Activated CD4-positive, alpha-beta T cell treated with anti-CD3 and anti-CD28 coated beads, Interleukin-2, amount 50 U/mL, for 24 hours (primary cell): ENCODE data around the gene ATP23.

Experiments
- DNase-seq, 2 donors: peaks; one replicate each; pipeline ENCODE4 v3.0.0-alpha.2; 2020; ENCODE audit warnings: low read depth in 1 of 2, low spot score in 1 of 2

ATP23 gene

DNA sequence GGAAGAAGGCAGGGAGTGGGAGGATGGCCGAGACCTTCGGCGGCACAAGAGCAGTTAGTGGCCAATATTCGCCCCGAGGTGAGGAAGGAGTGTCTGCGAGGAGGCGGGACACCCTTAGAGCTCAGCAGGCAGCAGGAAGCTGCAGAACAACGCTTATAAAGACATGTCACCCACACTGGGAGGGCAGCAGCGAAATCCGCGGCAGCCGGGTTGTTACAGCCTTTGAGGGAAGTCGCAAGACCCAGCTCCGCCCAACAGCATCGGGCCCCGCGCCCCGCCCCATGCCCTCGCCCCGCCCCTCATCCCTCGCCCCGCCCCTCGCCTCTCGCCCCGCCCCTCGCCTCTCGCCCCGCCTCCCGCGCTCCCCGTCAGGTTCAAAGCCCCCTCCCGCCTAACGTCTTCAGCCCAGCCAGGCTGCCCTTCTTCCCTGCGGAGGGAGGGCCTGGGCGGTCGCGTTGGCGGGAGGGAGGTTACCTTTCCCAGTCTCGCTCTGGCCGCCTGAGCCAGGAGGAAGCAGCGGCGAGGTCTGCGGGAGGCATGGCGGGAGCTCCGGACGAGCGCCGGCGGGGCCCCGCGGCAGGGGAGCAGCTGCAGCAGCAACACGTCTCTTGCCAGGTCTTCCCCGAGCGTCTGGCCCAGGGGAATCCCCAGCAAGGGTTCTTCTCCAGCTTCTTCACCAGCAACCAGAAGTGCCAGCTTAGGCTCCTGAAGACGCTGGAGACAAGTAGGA lies at the start of gene ATP23:
TSS of gene ATP23 (plus strand) at position 403 of the 730 bp plus-strand sequence. CDS start at position 538, 135 bp downstream.
- peak; percentile 79 to 82 for DNase-seq

DNA sequence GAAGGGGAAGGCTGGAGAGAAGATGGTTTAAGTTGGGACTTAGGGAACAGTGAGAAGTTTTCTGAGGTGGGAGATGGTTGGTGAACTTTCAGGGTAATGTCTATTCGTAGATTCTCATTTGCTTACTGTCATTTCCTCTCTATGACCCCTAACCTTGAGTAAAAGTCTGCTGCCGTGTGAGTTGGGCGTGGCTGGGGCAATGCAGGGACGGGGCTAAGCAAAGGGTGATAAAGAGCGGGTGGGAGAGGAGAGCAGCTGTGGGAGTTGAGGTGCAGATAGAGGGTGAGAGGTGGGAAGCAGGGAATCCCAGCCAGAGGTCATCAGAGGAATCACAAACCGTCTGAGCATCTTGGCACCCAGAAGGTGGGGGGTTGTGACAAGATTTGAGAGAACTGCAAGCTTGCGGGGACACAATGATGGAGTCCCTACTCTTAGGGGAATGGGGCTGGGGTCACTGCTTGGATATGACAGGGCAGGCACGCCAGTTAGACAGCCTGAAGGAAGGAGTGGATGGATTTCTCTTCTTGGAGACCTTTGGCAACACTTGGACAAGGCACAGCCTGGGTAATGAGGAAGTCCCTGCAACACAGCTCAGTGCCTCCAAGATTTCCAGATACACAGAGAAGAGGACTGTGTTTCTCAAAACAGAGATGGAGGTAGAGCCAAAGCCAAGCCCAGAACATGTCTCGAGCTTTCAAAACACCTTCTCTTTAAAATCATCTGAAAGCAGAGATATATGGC lies 49.0 kb upstream of the ATP23 start:
- no peak for DNase-seq

- DNase-seq = no peak
These were observed 47.7 kb upstream of the ATP23 start for GRCh38 chr12:57893431-57894353.

DNA sequence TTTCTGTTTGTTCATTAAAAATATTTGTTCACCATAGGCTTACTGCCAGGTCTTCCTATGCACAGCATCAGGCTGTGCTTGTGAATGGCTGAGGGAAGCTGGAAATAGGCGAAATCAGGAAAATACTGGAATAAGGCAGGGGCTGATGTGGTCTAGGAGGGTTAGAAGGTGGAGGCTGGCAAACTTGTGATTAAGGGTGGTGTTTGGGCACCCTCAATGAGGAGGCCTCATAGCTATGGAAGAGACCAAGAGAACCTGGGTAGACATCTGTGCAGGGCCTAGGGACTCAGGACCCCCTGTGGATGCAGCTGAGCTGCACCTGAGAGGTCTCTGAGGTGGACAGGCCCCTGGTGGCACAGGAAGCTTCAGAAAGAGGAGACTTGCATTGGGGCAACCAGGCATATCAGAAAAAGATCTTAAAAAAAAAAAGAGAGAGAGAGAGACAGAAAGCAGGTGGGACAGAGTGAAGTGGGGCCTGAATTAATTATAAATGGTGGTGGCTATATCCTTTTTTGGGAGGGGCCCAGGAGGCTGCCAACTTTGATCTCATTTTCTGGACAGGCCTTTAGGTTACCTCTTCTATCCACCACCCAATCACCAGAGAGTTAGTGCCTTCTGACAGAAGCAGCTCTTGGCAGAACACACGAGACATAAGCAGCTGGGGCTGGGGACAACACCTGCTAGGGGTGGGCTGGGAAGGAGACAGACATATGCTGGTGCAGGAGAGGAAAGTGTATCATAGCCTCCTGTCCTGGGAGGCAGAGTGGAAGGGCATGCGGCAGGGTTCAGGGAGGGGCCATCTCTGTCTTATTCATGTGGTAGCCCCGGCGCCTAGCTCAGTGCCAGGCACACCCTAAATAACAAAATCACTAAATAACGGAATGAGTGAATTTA lies 46.7 kb upstream of the ATP23 start:
- no peak for DNase-seq

DNA sequence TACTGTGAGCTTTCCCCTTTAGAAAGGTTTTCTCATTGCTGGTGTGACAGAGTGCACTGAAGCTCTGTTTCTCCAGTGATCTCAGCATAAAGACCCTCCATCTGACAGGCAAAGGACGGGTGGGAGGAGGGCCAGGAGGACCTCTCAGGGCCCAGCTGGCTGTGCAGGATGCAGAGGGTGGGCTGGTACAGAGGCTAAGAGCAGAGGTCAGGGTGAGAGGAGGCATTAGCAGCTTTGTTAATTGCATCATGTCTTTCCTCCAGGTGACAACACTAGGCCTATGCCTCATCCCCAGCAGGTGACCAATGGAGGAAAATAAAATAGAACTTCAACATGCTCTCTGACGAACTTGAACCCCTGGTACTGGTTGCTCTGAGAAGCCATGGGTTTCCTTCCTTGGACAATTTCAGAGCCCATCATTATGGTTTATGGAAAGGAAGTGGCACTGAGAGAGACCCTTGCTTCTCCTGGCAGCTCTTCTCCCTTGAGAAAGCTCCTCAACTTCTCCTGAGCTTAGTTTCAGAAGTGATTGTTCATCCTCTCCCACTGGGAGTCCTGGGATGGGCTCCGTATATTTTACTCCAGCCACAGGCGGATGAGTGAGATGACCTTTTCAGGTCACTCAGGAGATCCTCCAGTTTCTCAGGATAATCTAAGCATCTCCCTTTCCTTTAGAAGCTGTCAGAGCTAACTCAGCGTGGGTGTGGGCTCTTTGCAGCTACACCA lies 45.8 kb upstream of the ATP23 start:
- DNase-seq = no peak

GRCh38 chr12:57896115-57896433 lies 45.3 kb upstream of the ATP23 start:
- DNase-seq = no peak

GRCh38 chr12:57896434-57897201 lies 44.7 kb upstream of the ATP23 start:
- DNase-seq = no peak

- no peak for DNase-seq
These were observed 43.9 kb upstream of the ATP23 start for GRCh38 chr12:57897286-57897974.

DNA sequence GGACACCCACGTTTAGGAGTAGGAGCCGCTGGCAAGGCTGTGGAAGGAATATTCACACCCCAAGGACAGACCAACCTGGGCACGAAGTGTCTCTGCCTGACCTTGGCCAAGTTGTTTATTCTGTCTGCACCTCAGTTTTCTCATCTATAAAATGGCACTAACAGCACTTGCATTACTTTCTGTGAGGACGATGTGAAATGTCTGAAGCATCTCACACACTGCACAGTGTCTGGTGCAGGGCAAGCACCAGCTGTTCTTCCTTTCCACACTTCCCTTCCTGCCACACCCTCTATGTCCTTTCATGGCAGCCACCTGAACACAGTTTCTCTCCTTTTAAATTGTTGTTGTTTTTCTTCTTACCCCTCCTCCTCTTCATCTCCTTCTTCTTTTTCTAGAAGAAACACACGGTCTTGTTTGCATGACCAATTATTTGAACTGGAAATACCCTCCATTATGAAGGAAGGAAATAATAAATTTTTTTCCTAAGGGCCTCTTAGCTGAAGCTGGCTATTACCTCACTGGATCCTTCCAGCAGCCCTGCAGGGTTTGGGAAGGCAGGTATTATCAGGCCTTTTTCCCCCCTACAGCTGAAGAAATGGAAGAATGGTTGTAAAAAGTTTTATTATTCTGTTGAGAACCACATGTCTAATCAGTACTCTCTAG lies 42.9 kb upstream of the ATP23 start:
- DNase-seq = no peak

GRCh38 chr12:57899010-57899662 lies 42.2 kb upstream of the ATP23 start:
- DNase-seq = peak; percentile 56 to 76

- no peak for DNase-seq
These were observed 38.8 kb upstream of the ATP23 start for GRCh38 chr12:57902478-57902969.

DNA sequence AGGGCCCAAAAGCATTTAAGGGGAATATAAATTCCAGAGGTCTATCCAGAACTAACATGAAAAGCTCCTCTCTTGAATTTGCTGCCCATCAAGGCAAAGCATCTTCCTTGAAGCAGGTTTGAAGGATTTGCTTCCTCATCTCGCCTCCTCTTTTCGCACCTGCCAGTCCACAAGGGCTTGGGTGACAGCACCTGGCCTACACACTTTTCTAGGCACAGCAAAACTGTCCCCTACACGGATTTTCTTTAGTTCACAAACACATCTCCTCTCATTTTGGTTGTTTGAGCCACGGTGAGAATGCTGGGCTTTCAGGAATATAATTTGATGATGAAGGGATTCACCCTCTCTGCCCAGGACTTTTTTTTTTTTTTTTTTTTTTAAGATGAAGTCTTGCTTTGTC lies 36.9 kb upstream of the ATP23 start:
- DNase-seq = no peak

GRCh38 chr12:57904848-57905811 lies 36.2 kb upstream of the ATP23 start:
- DNase-seq = peak; percentile 70 to 82

GRCh38 chr12:57905812-57906475 lies 35.4 kb upstream of the ATP23 start:
- no peak for DNase-seq

DNA sequence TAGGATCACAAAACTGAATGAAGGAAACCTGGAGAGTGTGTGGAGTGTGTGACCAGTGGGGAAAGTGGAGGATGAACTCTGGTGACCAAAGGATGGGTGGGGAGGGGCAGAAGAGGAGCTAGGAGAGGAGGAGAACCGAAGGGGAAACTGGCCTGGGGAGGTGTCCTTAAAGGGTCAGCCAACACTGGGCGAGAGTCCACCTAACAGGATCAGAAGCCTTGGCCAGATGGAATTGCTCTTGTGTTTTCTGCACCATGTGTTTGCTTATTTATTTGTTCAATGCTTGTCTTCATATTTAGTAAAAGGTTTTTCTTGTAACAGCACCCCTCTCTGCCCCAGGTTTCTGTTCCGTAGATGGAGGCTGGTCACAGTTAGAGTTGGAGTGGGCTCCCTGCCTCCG lies 34.5 kb upstream of the ATP23 start:
- DNase-seq = no peak

DNA sequence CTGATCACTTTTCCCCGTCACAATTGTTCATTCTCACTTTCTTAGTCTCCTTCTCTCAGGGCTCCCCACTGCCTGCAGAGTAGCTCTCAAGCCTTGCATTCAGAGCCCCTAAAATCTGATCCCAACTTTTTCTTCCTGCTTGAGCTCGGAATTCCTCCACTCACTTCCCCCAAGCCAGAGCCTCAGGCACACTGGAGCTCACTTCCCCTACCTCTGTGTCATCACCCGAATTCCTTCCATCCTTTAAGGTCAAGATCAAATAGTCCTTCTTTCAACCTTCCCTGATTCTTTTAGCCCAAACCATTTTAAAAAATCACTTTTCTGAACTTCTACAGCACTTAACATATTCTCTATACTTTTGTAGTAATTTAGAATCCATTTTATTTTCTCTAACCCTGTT lies 34.1 kb upstream of the ATP23 start:
- no peak for DNase-seq
